HG03520 (cell line): ENCODE results near the gene SOCS6.
"Not testable (repeated sequence)": the region's sequence is repeated elsewhere in the genome, so short reads cannot be mapped to it uniquely, and the experiment has no call there.

ENCODE experiments used
- ATAC-seq: cut with Tn5 transposase; IDR thresholded peaks from one replicate; pipeline ENCODE4 v1.9.1; 2021; ENCODE audit warnings: mild to moderate bottlenecking, moderate library complexity; ENCODE audit not compliant: unreplicated experiment

Gene SOCS6

DNA sequence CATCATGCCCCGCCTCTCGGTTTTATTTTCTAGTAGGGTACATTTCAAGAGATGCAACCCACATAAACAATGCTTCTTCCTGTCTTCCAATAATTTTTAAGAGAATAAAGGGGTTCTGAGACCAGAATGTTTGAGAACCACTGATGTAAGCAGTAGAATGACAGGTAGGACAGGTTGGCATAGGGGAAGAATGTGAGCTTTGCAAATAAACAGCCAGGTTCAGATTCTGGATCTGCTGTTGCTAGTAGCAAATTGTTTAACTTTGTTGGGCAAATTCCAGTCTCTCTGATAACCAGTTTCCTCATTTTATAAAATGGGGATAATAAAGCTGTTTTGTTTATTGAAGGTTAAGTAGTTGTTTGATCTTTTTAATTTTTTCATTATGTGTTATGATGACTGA, 32.8 kb downstream of the SOCS6 start:
- no peak for ATAC-seq

DNA sequence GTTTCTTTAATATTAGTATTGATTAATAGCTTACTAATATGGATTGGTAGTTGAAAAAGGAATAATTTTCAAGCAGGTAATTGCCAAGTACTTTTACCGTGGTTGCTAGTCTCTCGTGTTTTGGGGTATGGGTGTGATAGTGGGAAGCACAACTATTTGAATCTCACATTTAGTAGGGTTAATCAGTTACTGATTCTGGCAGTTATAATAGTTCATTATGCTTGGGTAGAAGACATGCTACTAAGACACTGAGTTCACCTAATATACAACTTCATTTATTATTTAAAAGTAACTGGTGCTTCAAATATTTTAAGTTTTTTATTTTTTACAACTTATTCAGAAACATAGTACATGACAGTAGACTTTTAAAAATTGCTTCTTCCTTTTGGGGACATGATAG, 33.5 kb downstream of the SOCS6 start:
- ATAC-seq, result no peak

DNA sequence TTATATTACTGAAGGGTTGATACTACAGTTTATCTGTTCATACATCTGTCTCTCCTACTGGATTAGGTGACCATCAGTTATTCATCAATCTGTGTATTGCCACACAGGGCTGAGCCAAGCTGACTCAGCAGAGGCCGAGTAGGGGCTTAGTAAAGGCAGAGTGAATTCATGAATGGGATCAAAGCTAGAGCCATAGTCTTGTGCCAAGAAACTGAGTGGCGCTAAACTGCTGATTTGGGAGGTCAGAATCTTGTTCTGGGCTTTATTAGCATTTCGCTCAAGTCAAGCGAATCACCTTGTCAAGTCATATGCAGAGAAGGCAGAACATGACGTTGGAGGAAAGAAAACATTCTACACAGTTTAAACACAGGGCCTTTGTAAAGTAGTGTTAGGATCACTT, 34.1 kb downstream of the SOCS6 start:
- no peak for ATAC-seq

DNA sequence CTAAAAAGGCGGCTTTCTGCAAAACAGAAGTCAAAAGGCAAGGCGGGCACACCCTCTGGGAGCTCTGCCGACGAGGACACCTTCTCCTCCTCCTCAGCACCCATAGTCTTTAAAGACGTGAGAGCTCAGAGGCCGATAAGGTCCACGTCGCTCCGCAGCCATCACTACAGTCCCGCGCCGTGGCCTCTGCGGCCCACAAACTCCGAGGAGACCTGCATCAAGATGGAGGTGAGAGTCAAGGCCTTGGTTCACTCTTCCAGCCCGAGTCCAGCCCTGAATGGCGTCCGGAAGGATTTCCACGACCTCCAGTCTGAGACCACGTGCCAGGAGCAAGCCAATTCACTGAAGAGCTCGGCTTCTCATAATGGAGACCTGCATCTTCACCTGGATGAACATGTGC, 36.1 kb downstream of the SOCS6 start:
- no peak for ATAC-seq

DNA sequence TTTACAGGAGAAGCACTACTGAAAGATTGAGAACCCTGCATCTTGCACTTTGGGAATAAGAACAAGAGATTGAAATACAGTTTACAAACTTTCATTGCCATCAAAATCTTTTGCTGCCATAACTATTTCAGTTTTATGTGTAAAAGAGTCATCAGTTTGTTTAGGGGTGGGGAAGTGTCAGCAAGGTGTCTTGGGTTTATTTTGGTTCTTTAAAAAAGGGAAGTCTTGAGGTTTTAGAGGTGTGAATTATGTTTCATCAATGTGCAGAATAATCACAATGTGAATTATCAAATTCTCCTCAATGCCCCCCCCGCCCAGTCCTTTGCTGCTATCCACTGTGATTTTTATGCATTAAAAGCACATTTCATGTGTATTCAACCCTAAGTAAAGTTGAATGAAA, 37.4 kb downstream of the SOCS6 start:
- no peak for ATAC-seq

DNA sequence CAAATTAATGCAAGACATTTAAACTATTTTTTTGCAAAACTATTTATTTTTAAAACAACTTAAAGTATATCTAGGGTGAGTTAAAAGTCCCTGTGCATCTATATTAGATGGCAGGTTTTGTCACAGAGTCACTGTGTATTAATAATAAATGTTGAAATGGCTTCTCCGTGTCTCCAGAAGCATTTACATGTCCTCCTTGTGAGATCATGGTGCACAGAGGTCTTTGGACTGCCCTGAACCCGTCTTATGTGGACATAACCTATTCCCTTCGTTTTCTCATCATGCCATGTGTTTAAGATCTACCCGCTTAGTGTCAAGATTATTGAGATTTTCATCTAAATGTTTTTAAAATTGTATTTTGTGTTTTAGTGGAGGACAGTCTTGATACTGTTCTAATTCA, 39.3 kb downstream of the SOCS6 start:
- ATAC-seq, result no peak

DNA sequence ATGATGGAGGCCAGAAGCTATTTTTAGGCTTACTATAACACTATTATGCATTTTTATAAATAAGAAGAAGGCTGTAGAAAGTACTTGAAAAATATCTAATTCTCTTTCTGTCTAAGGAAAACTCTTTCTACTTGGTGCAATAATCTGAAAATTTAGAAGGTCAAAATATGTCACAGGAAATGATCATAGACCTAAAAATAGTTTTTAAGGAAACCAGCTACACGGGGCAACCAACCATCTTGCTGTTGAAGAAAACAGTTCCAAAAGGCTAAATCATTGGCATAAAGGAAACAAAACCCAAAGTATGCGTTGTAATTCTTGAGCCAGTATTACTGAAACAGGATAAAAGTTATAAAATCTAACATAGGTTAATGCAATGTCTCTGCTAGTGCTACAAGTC, 40.2 kb downstream of the SOCS6 start:
- ATAC-seq, result no peak

DNA sequence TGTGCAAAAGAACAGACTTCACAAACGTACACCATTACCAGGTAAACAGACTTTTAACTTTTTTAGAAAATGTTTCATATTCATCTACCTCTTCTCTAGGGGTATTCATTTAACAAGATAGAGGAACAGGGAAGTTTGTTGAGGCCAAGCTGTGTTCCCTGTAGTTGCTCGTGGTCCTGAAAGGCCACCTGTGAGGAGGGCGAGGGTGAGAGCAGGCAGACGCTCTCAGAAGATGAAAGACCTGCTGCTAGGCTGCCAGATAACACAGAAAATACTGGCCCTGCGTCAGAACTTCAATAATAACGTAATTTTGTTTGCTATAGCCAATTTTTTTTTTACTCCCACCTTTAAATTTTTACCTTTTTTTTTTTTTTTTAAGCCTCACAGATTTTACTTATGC, 42.0 kb downstream of the SOCS6 start:
- ATAC-seq, result no peak

DNA sequence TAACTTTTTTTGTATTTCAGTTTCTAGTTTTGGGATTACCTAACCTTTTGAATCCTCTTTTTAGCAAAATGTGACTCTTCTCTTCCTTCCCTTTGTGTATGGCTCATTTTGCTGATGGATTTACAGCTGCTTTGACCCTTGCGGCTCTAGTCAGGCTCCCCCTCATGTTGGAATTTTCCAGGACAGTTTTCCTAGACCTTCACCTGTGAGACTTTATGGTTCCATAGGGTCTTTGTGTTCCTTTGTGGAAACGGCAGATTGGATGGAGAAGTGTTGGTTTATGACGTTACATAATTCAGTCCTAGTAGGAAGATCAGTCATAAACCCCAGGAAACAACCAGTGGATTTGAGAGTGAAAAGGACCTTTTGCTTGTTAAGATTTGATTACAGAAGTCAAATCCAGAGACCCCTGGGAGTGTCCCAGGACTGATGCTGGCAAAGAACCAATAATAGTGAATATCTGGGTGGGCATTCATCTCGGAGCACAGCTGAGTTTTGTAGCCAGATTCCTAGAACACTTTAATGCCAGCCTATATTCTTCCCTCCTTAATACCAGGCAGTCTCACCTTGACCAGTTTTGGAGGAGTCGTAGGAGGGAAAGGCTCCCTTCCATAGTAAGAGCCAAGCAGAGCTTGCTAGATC, 42.7 kb downstream of the SOCS6 start:
- ATAC-seq, result no peak

DNA sequence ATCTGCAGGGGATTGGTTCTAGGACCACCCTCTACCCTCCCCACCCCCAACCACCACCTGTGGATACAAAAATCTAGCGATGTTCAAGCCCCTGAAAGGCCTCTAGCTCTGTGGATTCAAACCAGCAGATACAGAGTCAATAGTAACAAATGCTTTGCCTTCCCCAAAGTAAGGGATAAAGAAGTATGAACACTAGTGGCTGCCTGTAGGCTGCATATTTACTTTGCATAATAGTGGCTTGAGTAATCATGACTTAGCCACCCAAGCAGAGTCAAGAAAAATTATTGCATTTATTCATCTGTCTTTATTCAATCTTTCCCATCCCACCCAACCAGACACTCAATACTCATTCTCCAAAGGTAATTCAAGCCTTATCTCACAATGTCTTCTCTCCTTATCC, 43.8 kb downstream of the SOCS6 start:
- no peak for ATAC-seq

DNA sequence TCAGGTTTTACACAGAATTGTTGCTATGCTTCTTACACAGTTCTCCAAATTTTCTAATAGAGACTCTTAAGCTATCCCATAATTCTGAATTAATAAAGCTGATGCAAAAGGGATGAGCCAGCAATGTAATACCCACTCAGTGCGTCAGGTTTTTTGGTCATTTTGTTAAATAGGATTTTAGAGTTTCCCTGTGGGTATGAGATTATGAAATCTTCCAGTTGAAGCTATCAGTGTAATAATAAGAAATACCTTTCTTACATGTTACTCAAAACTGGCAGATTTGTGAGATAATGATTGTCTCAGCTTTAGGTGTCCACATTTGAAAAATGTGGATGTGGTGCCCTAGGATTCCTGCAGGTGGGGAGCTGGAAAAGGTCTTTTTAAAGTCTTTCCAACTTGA, 44.5 kb downstream of the SOCS6 start:
- ATAC-seq, result no peak

DNA sequence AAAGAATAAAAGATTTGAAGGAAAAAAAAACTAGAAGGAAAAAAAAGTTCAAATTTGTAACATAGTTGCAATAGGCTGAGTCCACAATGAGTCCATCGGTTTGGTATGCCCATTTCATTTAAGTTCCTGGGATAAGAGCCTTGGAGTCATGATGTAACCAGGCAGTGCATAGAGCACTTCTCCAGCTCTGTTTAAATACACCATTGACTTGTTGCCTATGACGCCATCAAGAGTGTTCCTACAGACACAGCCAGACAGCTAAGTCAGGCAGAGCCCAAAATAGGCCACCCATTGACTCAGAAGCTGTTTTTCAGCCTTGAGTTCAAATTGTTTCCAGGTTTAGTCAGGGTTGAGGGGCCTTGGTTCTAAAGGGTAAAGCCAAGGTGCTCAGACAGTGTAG, 44.9 kb downstream of the SOCS6 start:
- ATAC-seq, result no peak

DNA sequence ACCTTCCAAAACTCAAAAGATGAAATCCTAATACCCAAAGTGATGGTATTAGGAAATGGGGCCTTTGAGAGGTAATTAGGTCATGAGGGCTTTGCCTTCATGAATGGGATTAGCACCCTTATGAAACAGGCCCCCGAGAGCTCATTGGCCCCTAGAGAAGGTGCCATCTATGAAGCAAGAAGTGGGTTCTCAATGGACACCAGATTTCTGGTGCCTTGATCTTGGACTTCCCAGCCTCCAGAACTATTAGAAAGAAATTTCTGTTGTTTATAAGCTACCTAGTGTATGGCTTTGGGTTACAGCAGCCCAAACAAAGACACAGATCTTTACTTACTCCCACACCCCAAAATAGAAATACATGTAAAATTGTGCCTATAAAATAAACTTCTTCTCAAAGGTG, 45.4 kb downstream of the SOCS6 start:
- ATAC-seq, result no peak

DNA sequence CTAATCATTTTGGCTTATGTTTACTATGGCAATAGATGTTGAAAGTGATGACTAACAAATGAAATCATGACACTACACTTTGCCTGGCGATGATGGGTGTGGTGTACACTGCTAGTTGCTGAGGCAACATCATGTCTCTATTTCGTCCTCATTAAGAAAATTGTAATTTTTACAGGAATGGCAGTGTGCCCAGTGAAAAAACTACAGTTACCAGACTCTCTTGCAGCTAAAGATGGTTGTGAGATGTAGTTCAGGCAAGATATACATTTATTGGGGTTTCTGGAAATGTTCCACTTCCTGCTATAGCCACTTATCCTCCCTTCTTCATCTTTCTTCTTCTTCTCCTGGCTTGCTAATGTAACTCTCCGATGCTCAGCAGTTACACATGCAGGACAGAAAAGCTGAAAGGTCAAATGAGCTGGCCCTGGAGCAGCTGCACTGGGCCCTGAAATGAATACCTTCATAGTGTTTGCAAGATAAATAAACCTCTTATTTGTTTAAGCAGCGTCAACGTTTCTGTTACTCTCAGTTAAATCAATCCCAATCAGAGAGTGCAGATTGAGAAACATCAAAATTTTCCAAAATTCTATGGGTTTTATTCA, 46.0 kb downstream of the SOCS6 start:
- ATAC-seq, result no peak

DNA sequence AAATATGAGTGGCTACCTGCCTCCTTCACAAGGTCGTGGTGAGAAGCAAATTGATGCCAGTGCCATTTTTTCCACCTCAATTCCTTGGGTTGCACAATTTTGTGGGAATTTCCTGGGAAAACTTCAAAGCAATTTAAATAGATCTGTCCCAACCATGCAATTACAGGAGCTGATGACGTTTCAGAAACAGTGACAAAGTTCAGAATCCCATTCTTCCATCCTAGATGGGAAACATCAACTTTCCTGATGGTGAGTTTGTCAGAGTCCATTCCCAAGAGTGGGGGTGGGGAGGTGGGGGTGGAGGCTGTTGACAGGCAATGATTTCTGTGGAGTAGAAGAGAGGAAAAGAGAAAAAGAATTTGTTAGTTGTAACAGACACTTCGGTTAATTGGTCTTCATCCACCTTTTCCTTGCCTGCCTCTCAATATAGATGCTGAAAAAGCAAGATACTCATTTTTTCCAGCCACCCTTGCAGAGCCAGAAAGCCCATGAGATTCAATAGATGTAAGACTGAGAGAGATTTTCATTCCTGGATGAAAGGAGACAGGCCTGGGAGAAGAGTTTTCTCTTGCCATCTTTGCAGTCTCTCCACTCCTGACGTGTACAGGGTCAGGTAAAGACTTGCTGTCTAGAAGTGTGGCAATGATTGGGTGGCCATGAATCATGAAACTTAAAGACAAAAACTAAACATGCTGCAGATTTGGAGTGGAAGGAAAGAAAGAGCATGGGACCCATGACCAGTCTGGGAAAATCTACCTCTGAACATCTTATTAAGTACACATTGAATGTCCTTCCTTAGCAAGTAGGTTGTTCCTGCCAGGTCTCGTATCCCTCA, 47.3 kb downstream of the SOCS6 start:
- no peak for ATAC-seq

DNA sequence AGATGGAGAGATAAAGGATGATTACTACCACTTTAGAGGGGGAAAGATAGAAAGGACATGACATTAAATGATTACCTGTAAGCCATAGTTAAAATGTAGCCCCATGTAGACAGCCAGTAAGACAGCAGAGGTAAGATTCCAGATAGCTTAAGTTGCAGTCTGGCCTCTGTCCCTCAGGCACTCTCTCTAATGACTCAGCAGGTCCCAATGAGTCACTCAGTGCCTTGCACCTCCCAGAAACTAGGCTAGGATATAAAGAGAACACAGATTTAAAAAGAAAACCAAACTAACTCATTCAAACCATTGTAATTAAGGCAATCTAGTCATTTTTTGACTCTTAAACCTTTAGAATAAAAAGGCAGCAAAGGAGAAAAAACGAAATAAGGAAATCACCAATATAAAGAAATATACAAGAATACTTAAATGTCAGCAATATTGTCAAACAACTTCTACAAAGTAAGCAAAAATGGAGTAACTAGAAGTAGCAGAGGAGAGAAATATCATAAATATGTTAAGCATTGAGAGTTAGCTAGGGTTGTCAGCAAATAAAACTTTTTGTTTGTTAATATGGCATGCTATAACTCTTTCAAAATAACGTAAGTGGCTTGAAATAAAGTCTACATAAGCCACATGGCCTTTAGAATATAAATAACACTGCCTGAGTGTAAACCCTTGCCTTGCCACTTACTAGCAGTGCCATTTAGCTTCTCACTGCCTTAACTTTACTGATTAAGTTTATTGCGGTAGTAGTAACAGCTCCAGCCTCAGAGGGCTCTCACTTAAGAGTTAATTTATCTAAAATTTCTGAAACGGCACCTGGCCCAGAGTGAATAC, 48.5 kb downstream of the SOCS6 start:
- ATAC-seq, result no peak

DNA sequence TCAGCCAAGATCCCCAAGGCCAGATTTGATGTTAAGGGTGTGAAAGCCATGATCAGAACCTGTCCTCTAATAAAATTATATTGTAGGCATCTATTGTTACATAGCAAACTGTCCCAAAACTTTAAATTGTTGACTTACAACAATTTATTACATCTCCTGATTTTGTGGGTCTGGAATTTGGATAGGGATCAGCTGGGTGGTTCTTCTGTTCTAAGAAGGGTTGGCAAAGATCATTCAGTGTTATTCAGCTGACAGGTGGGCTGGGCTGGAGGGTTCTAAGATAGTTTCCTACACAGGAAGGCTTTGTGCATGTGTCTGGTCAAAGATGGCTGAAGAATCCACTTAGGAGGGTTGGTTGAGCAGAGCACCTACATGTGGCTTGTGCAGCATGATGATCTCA, 50.0 kb downstream of the SOCS6 start:
- ATAC-seq, result no peak

DNA sequence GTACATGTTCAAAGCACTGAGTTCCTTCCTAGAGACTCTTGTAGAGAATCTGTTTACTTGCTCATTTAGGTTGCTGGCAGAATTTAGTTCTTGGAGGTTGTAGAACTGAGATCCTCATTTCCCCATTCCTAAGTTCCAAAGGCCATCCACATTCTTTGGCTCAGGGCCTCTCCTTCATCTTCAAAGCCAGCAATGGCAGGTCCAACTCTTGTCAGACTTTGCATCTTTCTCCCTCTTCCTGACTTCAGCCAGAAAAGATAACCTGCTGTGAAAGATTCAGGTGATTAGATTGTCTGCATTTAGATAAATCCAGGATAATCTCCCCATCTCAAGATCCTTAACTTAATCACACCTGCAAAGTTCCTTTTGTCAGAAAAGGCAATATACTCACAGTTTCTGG, 51.1 kb downstream of the SOCS6 start:
- no peak for ATAC-seq

DNA sequence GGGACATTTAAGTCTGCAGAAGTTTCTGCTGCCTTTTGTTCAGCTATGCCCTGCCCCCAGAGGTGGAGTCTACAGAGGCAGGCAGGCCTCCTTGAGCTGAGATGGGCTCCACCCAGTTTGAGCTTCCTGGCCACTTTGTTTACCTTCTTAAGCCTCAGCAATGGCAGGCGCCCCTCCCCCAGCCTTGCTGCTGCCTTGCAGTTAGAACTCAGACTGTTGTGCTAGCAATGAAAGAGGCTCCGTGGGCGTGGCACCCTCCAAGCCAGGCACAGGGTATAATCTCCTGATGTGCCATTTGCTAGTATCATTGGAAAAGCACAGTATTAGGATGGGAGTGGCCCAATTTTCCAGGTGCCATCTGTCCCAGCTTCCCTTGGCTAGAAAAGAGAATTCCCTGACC, 59.6 kb downstream of the SOCS6 start:
- not testable (repeated sequence) for ATAC-seq

DNA sequence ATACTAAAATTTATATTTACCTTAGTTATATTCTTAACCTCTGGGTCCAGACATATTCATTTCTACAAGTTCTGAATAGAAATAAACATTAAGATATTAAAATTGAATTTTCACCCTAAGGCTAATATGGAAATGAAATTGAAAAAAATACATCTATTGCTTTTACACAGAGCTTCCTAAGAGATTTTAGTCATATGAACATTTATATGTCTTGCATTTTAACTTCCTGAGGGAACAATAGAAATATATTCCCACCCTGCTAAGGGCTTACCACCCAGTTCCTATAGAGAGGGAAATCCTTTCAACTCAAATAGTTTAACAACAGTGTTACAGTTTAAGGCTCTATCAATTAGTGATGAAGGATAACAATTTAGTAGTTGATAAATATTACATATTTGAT, 60.5 kb downstream of the SOCS6 start:
- no peak for ATAC-seq

DNA sequence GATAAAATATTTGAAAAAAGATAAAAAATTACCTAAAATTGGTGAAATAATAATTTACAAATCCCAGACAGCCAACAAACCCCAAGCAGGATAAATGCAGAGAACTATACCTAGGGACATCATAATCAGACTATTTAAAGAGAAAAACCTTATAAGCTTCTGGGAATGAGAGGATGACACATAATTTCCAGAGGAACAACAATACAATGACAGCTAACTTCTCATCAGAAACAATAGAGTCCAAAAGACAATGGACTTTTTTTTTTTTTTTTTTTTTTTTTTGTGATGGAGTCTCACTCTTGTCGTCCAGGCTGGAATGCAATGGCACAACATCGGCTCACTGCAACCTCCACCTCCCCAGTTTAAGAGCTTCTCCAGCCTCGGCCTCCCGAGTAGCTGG, 65.2 kb downstream of the SOCS6 start:
- no peak for ATAC-seq
